HG03520 (cell line): ENCODE results near the gene RGS7BP.

ENCODE experiments used
- ATAC-seq: cut with Tn5 transposase; IDR thresholded peaks from one replicate; pipeline ENCODE4 v1.9.1; 2021; ENCODE audit warnings: mild to moderate bottlenecking, moderate library complexity; ENCODE audit not compliant: unreplicated experiment

Gene RGS7BP

GRCh38 chr5:64629841-64630240 lies 124.0 kb downstream of the RGS7BP start:
- ATAC-seq: no peak

- no peak for ATAC-seq
These were observed 126.4 kb downstream of the RGS7BP start for GRCh38 chr5:64632251-64632650.

GRCh38 chr5:64634997-64635686 lies 129.3 kb downstream of the RGS7BP start:
- no peak for ATAC-seq

GRCh38 chr5:64637144-64637543 lies 131.3 kb downstream of the RGS7BP start:
- no peak for ATAC-seq

GRCh38 chr5:64637837-64638443 lies 132.1 kb downstream of the RGS7BP start:
- no peak for ATAC-seq

- no peak for ATAC-seq
These were observed 139.0 kb downstream of the RGS7BP start for GRCh38 chr5:64644831-64645230.

GRCh38 chr5:64646169-64646568 lies 140.4 kb downstream of the RGS7BP start:
- ATAC-seq: no peak

GRCh38 chr5:64649512-64649911 lies 143.7 kb downstream of the RGS7BP start:
- no peak for ATAC-seq

- ATAC-seq: no peak
These were observed 148.1 kb downstream of the RGS7BP start for GRCh38 chr5:64653766-64654560.

- ATAC-seq: no peak
These were observed 148.7 kb downstream of the RGS7BP start for GRCh38 chr5:64654561-64654938.

GRCh38 chr5:64655596-64655995 lies 149.8 kb downstream of the RGS7BP start:
- no peak for ATAC-seq

GRCh38 chr5:64659289-64659688 lies 153.5 kb downstream of the RGS7BP start:
- no peak for ATAC-seq
